ENCODE measurements around the gene CES1.

DNA sequence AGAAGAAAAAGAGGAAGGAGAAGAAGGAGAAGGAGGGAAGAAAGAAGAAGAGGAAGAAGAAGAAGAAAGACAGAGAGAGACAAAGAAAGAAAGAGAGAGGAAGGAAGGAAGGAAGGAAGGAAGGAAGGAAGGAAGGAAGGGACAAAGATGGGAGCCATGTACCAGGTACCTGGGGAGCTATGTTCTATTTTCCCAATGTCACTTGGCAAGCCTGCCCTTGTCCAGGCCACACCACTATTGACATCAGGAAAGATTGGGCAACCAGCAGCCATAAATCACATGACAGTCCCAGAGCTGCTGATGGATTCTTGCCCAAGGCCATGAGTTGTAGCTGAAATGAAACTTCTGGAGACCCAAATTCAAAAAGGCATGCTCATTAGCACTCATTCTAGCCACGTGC is 2.7 kb upstream of the CES1 start:
- no peak for TF ChIP-seq NFYB (CRISPR knock-in tag; conservative IDR thresholded peaks at IDR 0.05; ENCODE audit: low read depth)
- TF ChIP-seq, protein P1, sequence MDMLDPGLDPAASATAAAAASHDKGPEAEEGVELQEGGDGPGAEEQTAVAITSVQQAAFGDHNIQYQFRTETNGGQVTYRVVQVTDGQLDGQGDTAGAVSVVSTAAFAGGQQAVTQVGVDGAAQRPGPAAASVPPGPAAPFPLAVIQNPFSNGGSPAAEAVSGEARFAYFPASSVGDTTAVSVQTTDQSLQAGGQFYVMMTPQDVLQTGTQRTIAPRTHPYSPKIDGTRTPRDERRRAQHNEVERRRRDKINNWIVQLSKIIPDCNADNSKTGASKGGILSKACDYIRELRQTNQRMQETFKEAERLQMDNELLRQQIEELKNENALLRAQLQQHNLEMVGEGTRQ (CRISPR knock-in tag; IDR thresholded peaks at IDR 0.05): no peak
